Sigmoid colon (tissue), 7 donors: ENCODE data around the gene ARID3B. TPM values are rescaled to one million over a fixed set of nuclear protein-coding genes. Genes with fewer than 3 reads are reported as not detected.

Experiments used
- DNase-seq: peaks from one replicate; pipeline ENCODE4 v3.0.0-alpha.2; 2019
- H3K27ac ChIP-seq, 4 donors: fragments of 200-600 bp; sonication (generic); one replicate each; pipeline ENCODE4 v1.5.1; 2016 to 2019; ENCODE audit warnings: mild to moderate bottlenecking in 1 of 4
- H3K27me3 ChIP-seq, 3 donors: fragments of 200-600 bp; sonication (generic); one replicate each; pipeline ENCODE4 v1.5.1; 2019; ENCODE audit warnings: mild to moderate bottlenecking in 1 of 3
- H3K36me3 ChIP-seq, 4 donors: fragments of 200-600 bp; sonication (generic); one replicate each; pipeline ENCODE4 v1.5.1; 2016 to 2019
- H3K4me1 ChIP-seq, 4 donors: fragments of 200-600 bp; sonication (generic); one replicate each; pipeline ENCODE4 v1.5.1; 2017 to 2019
- H3K4me3 ChIP-seq, 4 donors: fragments of 200-600 bp; sonication (generic); one replicate each; pipeline ENCODE4 v1.5.1; 2017 to 2019; ENCODE audit warnings: mild to moderate bottlenecking in 2 of 4, moderate library complexity in 1 of 4
- H3K9me3 ChIP-seq, 4 donors: fragments of 200-600 bp in 3 of 4; sonication (generic) in 3 of 4; one replicate each; pipeline versions ENCODE4 v1.5.1 to v1.6.1; 2013 to 2019
- EP300 ChIP-seq, 4 donors: sonication (generic); formaldehyde crosslinking; IDR thresholded peaks; one replicate each; pipeline ENCODE4 v1.6.1; 2017; ENCODE audit warnings: antibody characterized with exemption in 4 of 4
- POLR2A ChIP-seq, 2 donors: fragments of 450-650 bp; IDR thresholded peaks; one replicate each; pipeline ENCODE4 v1.6.1; 2016; ENCODE audit warnings: antibody characterized with exemption in 2 of 2, mild to moderate bottlenecking in 2 of 2, moderate library complexity in 2 of 2
- POLR2AphosphoS5 ChIP-seq, 4 donors: sonication (generic); formaldehyde crosslinking; IDR thresholded peaks; one replicate each; pipeline ENCODE4 v1.6.1; 2017; ENCODE audit warnings: antibody characterized with exemption in 4 of 4
- WGBS, 2 donors: extraction: QIAGEN DNeasy Blood & Tissue Kit; methylation state at CpG; one replicate each; pipeline ENCODE4 v1.1.7; 2013; 5-methylcytosine and 5-hydroxymethylcytosine counted together
- intact Hi-C: fragments of 100-400 bp; cut with DNase I; formaldehyde crosslinking; loops from one replicate; pipeline ENCODE4 v1.15.1; 2023
- polyA plus RNA-seq, 3 donors: library from polyadenylated mRNA; stranded (reverse); fragments of 200-250 nt; gene quantifications; one replicate each; pipeline ENCODE4 v1.2.3, GENCODE V29; 2013
- total RNA-seq, 4 donors: library from RNA; depleted of rRNA; stranded (reverse); fragments of >200 nt; gene quantifications; one replicate each; pipeline ENCODE4 v1.1.0, GENCODE V29; 2016
- TF ChIP-seq, protein P1 (sequence below), 4 experiments: fragments of 450-650 bp in 3 of 4; fragments of 200-600 bp in 1 of 4; IDR thresholded peaks; one replicate each; pipeline ENCODE4 v1.5.1; 2016 to 2019; ENCODE audit warnings: antibody characterized with exemption in 4 of 4, mild to moderate bottlenecking in 3 of 4, moderate library complexity in 2 of 4
- donor health status: healthy with polysubstance abuse.
- donor health status: Bipolar disorder and iron deficiency.
- donor health status: healthy.

ARID3B gene
- total and polyA plus RNA-seq, 7 donors: 2.3 to 9.7 (median 5.3) TPM

DNA sequence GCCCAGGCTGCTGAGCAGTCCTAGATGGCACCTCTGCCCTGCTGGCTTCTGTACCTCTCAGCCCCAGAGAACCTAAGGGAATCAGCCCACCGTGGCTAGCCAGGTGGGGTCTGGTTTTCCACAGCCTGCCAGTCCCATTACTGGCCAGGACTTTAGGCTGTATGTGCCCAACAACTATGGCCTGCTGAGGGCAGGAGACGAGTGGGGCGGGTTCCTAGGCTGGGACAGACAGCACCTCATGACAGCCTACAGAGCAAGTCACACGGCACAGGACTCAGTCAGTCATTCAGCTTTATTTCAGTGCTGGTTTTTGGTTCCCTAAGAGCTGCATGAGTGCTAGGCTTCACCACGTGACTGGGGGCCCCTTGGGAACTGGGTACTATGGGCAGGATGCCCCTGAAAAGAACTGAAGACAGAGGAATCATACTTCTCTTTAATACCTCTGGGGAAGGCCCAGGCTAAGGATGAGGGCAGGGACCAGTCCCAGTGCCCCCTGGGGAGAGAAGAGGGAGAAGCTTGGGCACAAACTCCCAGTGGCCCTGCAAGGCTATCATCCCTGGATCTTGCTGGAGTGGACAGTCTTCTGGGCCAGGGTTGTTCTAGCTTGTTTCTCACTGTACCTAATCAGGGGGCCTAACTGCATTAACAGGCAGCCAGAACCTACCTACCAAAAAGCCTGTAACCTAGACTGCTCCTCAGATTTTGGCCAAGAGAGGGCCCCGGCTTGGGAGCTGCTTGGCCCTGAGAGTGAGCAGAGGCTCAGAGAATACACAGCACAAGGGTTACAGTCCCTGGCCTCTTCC lies 89.5 kb downstream of the ARID3B start:
- H3K4me3 ChIP-seq: no peak overlapping the region
- H3K27me3 ChIP-seq: no peaks in the 10 kb centered on the region
- H3K36me3 ChIP-seq: peaks cover 51 to 99% (median 70%) of the 10 kb centered on the region in 4 donors
- no peak overlapping the region for H3K27ac ChIP-seq
- no peak for DNase-seq
- intact Hi-C loops: loop anchor here (5.0 to 10.0 kb wide), 2 partner anchors 258 to 324 kb away; partner anchors contain the start of gene RPP25
- TF ChIP-seq, protein P1, sequence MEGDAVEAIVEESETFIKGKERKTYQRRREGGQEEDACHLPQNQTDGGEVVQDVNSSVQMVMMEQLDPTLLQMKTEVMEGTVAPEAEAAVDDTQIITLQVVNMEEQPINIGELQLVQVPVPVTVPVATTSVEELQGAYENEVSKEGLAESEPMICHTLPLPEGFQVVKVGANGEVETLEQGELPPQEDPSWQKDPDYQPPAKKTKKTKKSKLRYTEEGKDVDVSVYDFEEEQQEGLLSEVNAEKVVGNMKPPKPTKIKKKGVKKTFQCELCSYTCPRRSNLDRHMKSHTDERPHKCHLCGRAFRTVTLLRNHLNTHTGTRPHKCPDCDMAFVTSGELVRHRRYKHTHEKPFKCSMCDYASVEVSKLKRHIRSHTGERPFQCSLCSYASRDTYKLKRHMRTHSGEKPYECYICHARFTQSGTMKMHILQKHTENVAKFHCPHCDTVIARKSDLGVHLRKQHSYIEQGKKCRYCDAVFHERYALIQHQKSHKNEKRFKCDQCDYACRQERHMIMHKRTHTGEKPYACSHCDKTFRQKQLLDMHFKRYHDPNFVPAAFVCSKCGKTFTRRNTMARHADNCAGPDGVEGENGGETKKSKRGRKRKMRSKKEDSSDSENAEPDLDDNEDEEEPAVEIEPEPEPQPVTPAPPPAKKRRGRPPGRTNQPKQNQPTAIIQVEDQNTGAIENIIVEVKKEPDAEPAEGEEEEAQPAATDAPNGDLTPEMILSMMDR (IDR thresholded peaks at IDR 0.05): no peak
- TF ChIP-seq POLR2A (IDR thresholded peaks at IDR 0.05) (no peak), EP300 (IDR thresholded peaks at IDR 0.05) (no peak), POLR2AphosphoS5 (IDR thresholded peaks at IDR 0.05) (no peak)
- H3K4me1 ChIP-seq: no peaks in the 10 kb centered on the region
- no peaks in the 10 kb centered on the region for H3K9me3 ChIP-seq
- WGBS, 2 donors: 75 to 76% methylated on average over 6 of the region's 6 CpGs

DNA sequence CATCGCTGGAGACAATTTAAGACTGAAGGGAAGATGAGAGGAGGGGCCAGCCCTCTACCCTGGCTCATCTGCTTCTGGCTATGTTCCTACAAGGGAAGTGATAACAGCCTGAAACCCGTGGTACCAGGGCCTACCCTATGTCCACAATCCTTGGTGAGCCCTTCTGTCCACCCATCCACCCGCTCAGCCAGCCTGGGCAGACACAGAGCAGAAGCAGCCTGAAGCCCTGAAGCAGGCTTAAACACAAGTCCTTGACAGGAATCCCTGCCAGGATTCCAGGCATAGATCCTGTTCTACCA lies 90.0 kb downstream of the ARID3B start:
- H3K4me1 ChIP-seq: no peaks in the 10 kb centered on the region
- H3K27ac ChIP-seq: no peak overlapping the region
- intact Hi-C loops: loop anchor here (5.0 to 10.0 kb wide), 2 partner anchors 259 to 324 kb away; partner anchors contain the start of gene RPP25
- peaks cover 53 to 99% (median 69%) of the 10 kb centered on the region in 4 donors for H3K36me3 ChIP-seq
- 67 to 72% methylated on average over 3 of the region's 3 CpGs for WGBS, 2 donors
- no peaks in the 10 kb centered on the region for H3K27me3 ChIP-seq
- H3K9me3 ChIP-seq: no peaks in the 10 kb centered on the region
- no peak for DNase-seq
- TF ChIP-seq POLR2AphosphoS5 (IDR thresholded peaks at IDR 0.05): no peak
- TF ChIP-seq, protein P1 (IDR thresholded peaks at IDR 0.05): no peak
- no peak for TF ChIP-seq POLR2A (IDR thresholded peaks at IDR 0.05)
- no peak for TF ChIP-seq EP300 (IDR thresholded peaks at IDR 0.05)
- no peak overlapping the region for H3K4me3 ChIP-seq

DNA sequence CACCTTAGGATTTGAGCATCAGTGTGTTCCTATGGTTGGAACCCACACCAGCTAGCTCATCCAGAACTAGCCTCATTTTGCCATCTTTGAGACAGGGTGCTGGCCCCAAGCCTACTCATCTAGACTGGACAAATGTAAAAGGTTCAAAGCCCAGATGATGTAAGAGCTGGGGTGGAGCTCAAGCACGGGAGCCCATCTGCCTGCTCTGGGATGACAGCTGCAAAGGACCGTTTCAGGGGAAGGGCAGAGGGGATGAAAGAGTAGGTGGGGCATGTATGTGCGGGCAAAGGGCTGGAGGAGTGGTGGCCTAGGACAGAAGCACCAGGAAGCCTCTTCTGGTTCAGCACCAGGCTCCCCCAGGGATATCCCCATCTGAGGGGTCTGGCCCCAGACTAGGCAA lies 90.4 kb downstream of the ARID3B start:
- H3K9me3 ChIP-seq: no peaks in the 10 kb centered on the region
- no peak for DNase-seq
- intact Hi-C loops: loop anchor here (5.0 to 10.0 kb wide), 2 partner anchors 259 to 323 kb away; partner anchors contain the start of gene RPP25
- peaks cover 53 to 99% (median 69%) of the 10 kb centered on the region in 4 donors for H3K36me3 ChIP-seq
- no peak for TF ChIP-seq POLR2A (IDR thresholded peaks at IDR 0.05)
- no peak for TF ChIP-seq EP300 (IDR thresholded peaks at IDR 0.05)
- TF ChIP-seq POLR2AphosphoS5 (IDR thresholded peaks at IDR 0.05): no peak
- TF ChIP-seq, protein P1 (IDR thresholded peaks at IDR 0.05): no peak
- H3K27me3 ChIP-seq: no peaks in the 10 kb centered on the region
- 23 to 67% methylated on average over 3 of the region's 3 CpGs for WGBS, 2 donors
- H3K27ac ChIP-seq: no peak overlapping the region
- H3K4me3 ChIP-seq: no peak overlapping the region
- H3K4me1 ChIP-seq: no peaks in the 10 kb centered on the region

DNA sequence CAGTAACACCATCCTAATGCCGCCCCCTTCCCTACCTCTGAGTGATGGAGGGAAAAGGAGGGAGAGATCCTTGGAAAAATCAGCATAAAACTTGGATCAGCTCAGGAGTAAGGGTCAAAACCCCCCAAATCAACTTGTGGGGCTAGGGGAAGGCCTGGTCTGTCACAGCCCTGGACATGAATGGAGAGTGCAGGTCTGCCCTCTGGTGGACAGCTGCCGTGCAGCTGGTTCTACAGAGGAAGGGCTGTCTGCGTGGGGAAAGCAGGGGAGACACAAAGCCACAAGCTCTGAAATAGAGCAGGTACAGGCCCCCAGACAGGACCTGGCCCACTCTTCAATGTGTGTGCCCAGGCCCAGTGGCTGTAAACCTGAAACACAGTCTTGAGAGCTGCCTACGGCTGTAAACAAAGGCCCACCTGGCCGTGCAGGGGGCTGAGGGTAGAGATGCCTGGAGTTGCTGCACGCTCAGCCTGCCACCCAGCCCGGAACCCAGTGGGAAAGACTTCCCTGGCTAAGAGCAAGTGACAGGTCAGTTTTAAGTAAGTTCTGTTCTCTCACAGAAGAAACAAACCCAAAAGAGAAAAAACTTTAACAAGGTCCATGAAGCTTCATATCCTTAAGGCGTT lies 91.0 kb downstream of the ARID3B start:
- Histone ChIP-seq H3K4me3 (no peak overlapping the region), H3K9me3 (no peaks in the 10 kb centered on the region), H3K4me1 (no peaks in the 10 kb centered on the region), H3K27ac (no peak overlapping the region), H3K27me3 (no peaks in the 10 kb centered on the region), H3K36me3 (peaks cover 53 to 99% (median 69%) of the 10 kb centered on the region in 4 donors)
- intact Hi-C loops: loop anchor here (5.0 to 10.0 kb wide), 2 partner anchors 260 to 323 kb away; partner anchors contain the start of gene RPP25
- TF ChIP-seq, protein P1 (IDR thresholded peaks at IDR 0.05): peak; percentile 45 to 70 (median 68)
- TF ChIP-seq POLR2A (IDR thresholded peaks at IDR 0.05): no peak
- 68 to 73% methylated on average over 8 of the region's 8 CpGs for WGBS, 2 donors
- DNase-seq: no peak
